H9 (cell line): ENCODE results near the gene RBM3. TPM values are rescaled to one million over a fixed set of nuclear protein-coding genes. Genes with fewer than 3 reads are reported as not detected.

ENCODE experiments used
- DNase-seq: peaks from one replicate; pipeline ENCODE4 v3.0.0-alpha.2; 2017
- H2AFZ ChIP-seq: one replicate; pipeline ENCODE4 v1.6.1; 2013; ENCODE audit warnings: mild to moderate bottlenecking, low read length, control low read depth, moderate library complexity
- H2AK5ac ChIP-seq: 2 replicates; pipeline ENCODE4 v1.6.1; 2013; ENCODE audit warnings: low read length, control low read depth, mixed read lengths; ENCODE audit not compliant: insufficient read length
- H2BK120ac ChIP-seq: one replicate; pipeline ENCODE4 v1.6.1; 2013; ENCODE audit warnings: low read depth, mild to moderate bottlenecking, low read length, control low read depth, inconsistent platforms; ENCODE audit not compliant: poor library complexity, severe bottlenecking
- H2BK12ac ChIP-seq: 2 replicates; pipeline ENCODE4 v1.6.1; 2013; ENCODE audit warnings: low read length, control low read depth, mixed read lengths, low read depth; ENCODE audit not compliant: insufficient read length
- H2BK15ac ChIP-seq: 2 replicates; pipeline ENCODE4 v1.6.1; 2013; ENCODE audit warnings: low read depth, low read length, control low read depth
- H2BK20ac ChIP-seq: one replicate; pipeline ENCODE4 v1.6.1; 2013; ENCODE audit warnings: low read depth, mild to moderate bottlenecking, low read length, control low read depth, inconsistent platforms; ENCODE audit not compliant: poor library complexity, severe bottlenecking
- H2BK5ac ChIP-seq: 2 replicates; pipeline ENCODE4 v1.6.1; 2013; ENCODE audit warnings: low read length, control low read depth, mixed read lengths; ENCODE audit not compliant: insufficient read length
- H3K14ac ChIP-seq: 2 replicates; pipeline ENCODE4 v1.6.1; 2013; ENCODE audit warnings: low read length, control low read depth; ENCODE audit not compliant: insufficient read depth
- H3K18ac ChIP-seq: 2 replicates; pipeline ENCODE4 v1.6.1; 2013; ENCODE audit warnings: low read depth, mild to moderate bottlenecking, mixed read lengths, low read length, control low read depth; ENCODE audit not compliant: insufficient read length
- H3K23ac ChIP-seq: 2 replicates; pipeline ENCODE4 v1.6.1; 2013; ENCODE audit warnings: low read length, control low read depth, mixed read lengths, low read depth; ENCODE audit not compliant: insufficient read length
- H3K23me2 ChIP-seq: 2 replicates; pipeline ENCODE4 v1.6.1; 2013; ENCODE audit warnings: low read depth, mild to moderate bottlenecking, mixed read lengths, low read length, control low read depth; ENCODE audit not compliant: insufficient read length, poor library complexity, severe bottlenecking
- H3K27ac ChIP-seq: 2 replicates; pipeline ENCODE4 v1.5.1; 2013; ENCODE audit warnings: low read length, control low read depth, mixed read lengths, low read depth; ENCODE audit not compliant: insufficient read length
- H3K27me3 ChIP-seq: 2 replicates; pipeline ENCODE4 v1.6.1; 2013; ENCODE audit warnings: low read length, control low read depth, inconsistent platforms; ENCODE audit not compliant: insufficient read depth
- H3K4ac ChIP-seq: 2 replicates; pipeline ENCODE4 v1.6.1; 2013; ENCODE audit warnings: low read depth, mild to moderate bottlenecking, control low read depth, inconsistent platforms, low read length, moderate library complexity
- H3K4me1 ChIP-seq: 2 replicates; pipeline ENCODE4 v1.6.1; 2013; ENCODE audit warnings: low read length, control low read depth, inconsistent platforms; ENCODE audit not compliant: insufficient read depth
- H3K4me2 ChIP-seq: 2 replicates; pipeline ENCODE4 v1.6.1; 2013; ENCODE audit warnings: low read length, control low read depth, mixed read lengths; ENCODE audit not compliant: insufficient read length, insufficient read depth
- H3K56ac ChIP-seq: 2 replicates; pipeline ENCODE4 v1.6.1; 2013; ENCODE audit warnings: low read depth, mild to moderate bottlenecking, mixed read lengths, low read length, control low read depth; ENCODE audit not compliant: insufficient read length
- H3K79me1 ChIP-seq: 2 replicates; pipeline ENCODE4 v1.6.1; 2013; ENCODE audit warnings: low read depth, mild to moderate bottlenecking, moderate library complexity, low read length, control low read depth, inconsistent platforms; ENCODE audit not compliant: insufficient read depth, poor library complexity, severe bottlenecking
- H3K79me2 ChIP-seq: 2 replicates; pipeline ENCODE4 v1.6.1; 2013; ENCODE audit warnings: low read length, control low read depth, inconsistent platforms; ENCODE audit not compliant: insufficient read depth
- H3K9ac ChIP-seq: 2 replicates; pipeline ENCODE4 v1.6.1; 2013; ENCODE audit warnings: low read length, control low read depth, mixed read lengths; ENCODE audit not compliant: insufficient read length; ENCODE audit errors: extremely low read depth
- H3K9me3 ChIP-seq: one replicate; pipeline ENCODE4 v1.6.1; 2013; ENCODE audit warnings: low read depth, low read length, inconsistent platforms; ENCODE audit not compliant: control insufficient read depth
- H3T11ph ChIP-seq: one replicate; pipeline ENCODE4 v1.6.1; 2013; ENCODE audit warnings: mild to moderate bottlenecking, low read length, control low read depth, inconsistent platforms
- H4K20me1 ChIP-seq: one replicate; pipeline ENCODE4 v1.6.1; 2013; ENCODE audit not compliant: control insufficient read depth, insufficient read length, insufficient read depth
- H4K5ac ChIP-seq: 2 replicates; pipeline ENCODE4 v1.6.1; 2013; ENCODE audit warnings: low read depth, mild to moderate bottlenecking, mixed read lengths, low read length, control low read depth; ENCODE audit not compliant: insufficient read length
- H4K8ac ChIP-seq: replicated peaks from 2 replicates; pipeline ENCODE4 v1.6.1; 2013; ENCODE audit warnings: low read length, control low read depth, mixed read lengths, low read depth; ENCODE audit not compliant: insufficient read length
- H4K91ac ChIP-seq: 2 replicates; pipeline ENCODE4 v1.6.1; 2013; ENCODE audit warnings: low read depth, mild to moderate bottlenecking, moderate library complexity, mixed read lengths, low read length, control low read depth; ENCODE audit not compliant: insufficient read length
- H3K27ac Mint-ChIP-seq, 3 experiments: 2 replicates in 2 of 3; 3 replicates in 1 of 3; pipeline ENCODE4 v1.8.0; 2020 to 2021; ENCODE audit warnings: mixed read lengths in 3 of 3, mild to moderate bottlenecking in 1 of 3, moderate library complexity in 1 of 3
- H3K27me3 Mint-ChIP-seq: 2 replicates; pipeline ENCODE4 v1.8.0; 2021; ENCODE audit warnings: low read depth, mild to moderate bottlenecking, moderate library complexity, mixed read lengths
- H3K36me3 Mint-ChIP-seq, 3 experiments: 2 replicates in 2 of 3; 3 replicates in 1 of 3; pipeline ENCODE4 v1.8.0; 2020 to 2021; ENCODE audit warnings: low read depth in 3 of 3, mixed read lengths in 3 of 3; ENCODE audit not compliant: insufficient read depth in 1 of 3
- H3K4me1 Mint-ChIP-seq, 2 experiments: 2 replicates each; pipeline ENCODE4 v1.8.0; 2020; ENCODE audit warnings: mixed read lengths in 2 of 2
- H3K4me3 Mint-ChIP-seq, 2 experiments: 2 replicates in 1 of 2; 3 replicates in 1 of 2; pipeline ENCODE4 v1.8.0; 2020 to 2021; ENCODE audit warnings: mild to moderate bottlenecking in 2 of 2, mixed read lengths in 2 of 2, moderate library complexity in 1 of 2
- H3K9me3 Mint-ChIP-seq, 2 experiments: 2 replicates in 1 of 2; 3 replicates in 1 of 2; pipeline ENCODE4 v1.8.0; 2020; ENCODE audit warnings: mild to moderate bottlenecking in 2 of 2, mixed read lengths in 2 of 2, moderate library complexity in 1 of 2
- CTCF ChIP-seq: fragments of 200-600 bp; sonication (generic); conservative IDR thresholded peaks from 3 replicates; pipeline ENCODE4 v1.8.0; 2021; ENCODE audit warnings: antibody characterized with exemption, mild to moderate bottlenecking
- WGBS: extraction: QIAGEN DNeasy Blood & Tissue Kit; methylation state at CpG from one replicate; pipeline ENCODE4 v1.1.7; 2013; ENCODE audit warnings: missing lambda C conversion rate, low lambda C conversion rate, mixed read lengths; ENCODE audit not compliant: insufficient read length; ENCODE audit errors: extremely low coverage; 5-methylcytosine and 5-hydroxymethylcytosine counted together
- total RNA-seq: library from RNA; stranded (reverse); gene quantifications from 2 replicates; pipeline ENCODE4 v1.2.1, GENCODE V29; 2021

The RBM3 gene
- total RNA-seq, 1 experiment from 2014 or later: 264 TPM

- peaks cover 5 to 6% of the 10 kb centered on the region in 2 experiments for H3K4me1 Mint-ChIP-seq
Observed at GRCh38 chrX:48540480-48540879, 33.8 kb upstream of the RBM3 start.

More at GRCh38 chrX:48540480-48540879, 33.8 kb upstream of the RBM3 start:
- Histone ChIP-seq H2BK12ac (no peak overlapping the region), H2AK5ac (no peak overlapping the region), H3K79me2 (no peaks in the 10 kb centered on the region), H4K91ac (no peak overlapping the region), H4K5ac (no peak overlapping the region), H2BK5ac (no peak overlapping the region), H4K20me1 (no peaks in the 10 kb centered on the region), H3K4me2 (peak overlapping the region; percentile 63), H3K27ac (no peak overlapping the region), H3T11ph (no peak overlapping the region), H3K27me3 (no peaks in the 10 kb centered on the region), H4K8ac (no peak overlapping the region), H2AFZ (no peak overlapping the region), H3K23ac (no peak overlapping the region), H3K79me1 (no peaks in the 10 kb centered on the region), H3K23me2 (no peaks in the 10 kb centered on the region), H3K18ac (no peak overlapping the region), H3K4ac (no peak overlapping the region), H3K4me1 (no peaks in the 10 kb centered on the region), H2BK120ac (no peak overlapping the region), H3K9ac (no peak overlapping the region), H3K14ac (no peak overlapping the region), H3K56ac (no peak overlapping the region), H2BK20ac (no peak overlapping the region), H3K9me3 (peaks cover 19% of the 10 kb centered on the region), H2BK15ac (no peak overlapping the region)
- no peak for TF ChIP-seq CTCF
- Mint-ChIP-seq H3K27me3 (no peaks in the 10 kb centered on the region), H3K36me3 (peaks cover 7 to 28% (median 7%) of the 10 kb centered on the region in 3 experiments), H3K4me3 (peak overlapping the region; percentile 87 to 91), H3K27ac (no peak overlapping the region), H3K9me3 (peaks cover 60 to 79% of the 10 kb centered on the region in 2 experiments)
- WGBS: no CpG with 5 or more reads among the region's 7 CpGs
- no peak for DNase-seq
